ENCODE data around the gene RARS1. TPM values are rescaled to one million over a fixed set of nuclear protein-coding genes. Genes with fewer than 3 reads are reported as not detected.

RARS1 gene
- 90.0 to 120 TPM (median 95.4 TPM) in 5 replicates for total RNA-seq (2022; extraction: Qiagen RNA extraction)

DNA sequence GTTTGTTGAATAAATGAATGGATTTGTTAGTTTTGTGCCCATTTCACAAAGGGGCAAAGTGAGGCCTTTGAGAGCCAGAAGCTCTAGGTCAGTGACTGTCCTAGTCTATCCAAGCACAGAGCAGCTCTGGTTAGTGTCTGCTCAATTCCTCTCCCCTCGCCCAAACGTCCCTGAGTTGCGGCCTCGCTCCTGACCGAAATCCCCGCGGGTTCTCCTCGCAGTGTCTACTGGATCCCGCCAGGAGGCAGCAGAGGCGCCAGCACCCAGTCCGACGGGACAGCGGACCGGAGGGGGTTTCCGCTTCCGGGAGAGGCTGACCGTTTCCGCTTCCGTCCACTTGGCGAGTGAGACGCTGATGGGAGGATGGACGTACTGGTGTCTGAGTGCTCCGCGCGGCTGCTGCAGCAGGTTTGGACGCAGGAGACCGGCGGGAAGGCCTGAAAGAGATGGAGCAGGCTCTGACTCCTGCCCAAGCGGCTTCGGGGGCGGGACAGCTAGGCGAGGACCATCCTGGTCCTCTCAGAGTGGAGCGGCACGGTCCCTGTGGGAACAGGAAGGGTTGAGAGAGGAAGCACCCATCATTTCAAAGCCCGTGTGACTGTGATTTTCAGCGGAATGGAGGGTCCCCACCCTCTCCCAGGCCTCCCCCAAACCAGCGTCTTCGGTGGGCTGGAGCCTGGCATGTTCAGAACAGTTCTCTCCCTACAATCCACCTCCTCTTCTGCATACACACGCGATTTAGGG, at the start of gene RARS1:
Gene RARS1, plus strand, starts transcription at position 336 of the 744 bp plus-strand sequence. Its CDS starts 28 bp downstream, at position 364.

DNA sequence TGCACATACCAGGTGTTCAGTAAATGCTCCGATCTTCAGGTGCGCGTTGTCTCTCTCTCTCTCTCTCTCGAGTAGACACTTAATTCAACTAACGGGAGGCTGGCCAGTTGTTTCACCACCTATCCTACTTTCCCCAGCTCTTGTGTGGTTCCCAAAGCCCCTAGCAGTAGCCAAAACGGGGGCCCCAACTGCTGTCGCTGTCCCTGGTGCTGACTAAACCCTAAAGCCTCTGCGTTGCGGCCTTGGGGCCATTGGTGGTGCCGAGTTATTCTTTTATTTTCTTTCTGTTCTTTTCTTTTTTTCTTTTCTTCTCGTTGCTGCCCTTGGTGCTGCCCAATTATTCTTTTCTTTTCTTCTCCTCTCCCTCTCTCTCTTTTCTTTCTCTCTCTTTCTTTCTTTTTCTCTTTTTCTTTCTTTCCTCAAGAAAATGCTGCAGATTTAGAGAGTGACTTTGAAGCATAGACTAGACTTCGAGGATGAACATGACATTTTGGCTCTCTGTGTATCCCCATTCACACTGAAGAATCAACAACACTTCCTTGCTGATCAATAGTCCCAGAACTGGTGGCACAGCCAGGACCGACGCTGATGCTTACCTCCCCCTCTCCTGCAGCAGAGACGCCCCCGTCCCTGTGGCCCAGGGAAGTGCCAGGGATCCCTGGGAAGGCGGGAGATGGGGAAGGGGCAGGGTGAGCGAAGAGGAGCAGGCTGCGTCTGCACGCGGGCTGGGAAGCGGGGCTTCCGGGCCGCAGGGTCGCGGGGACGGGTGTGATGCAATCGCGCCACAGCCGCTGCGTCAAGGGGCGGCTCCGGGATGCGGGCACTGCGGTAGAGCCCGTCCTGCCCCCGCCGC, 42.5 kb downstream of the RARS1 start, which contains the start of gene FBLL1:
Gene FBLL1, plus strand, starts transcription at position 785 of the 853 bp plus-strand sequence. CDS start 200 bp downstream, outside the sequence.

Other genes starting within 250 kb of the RARS1 start
- 77.7 to 89.4 TPM (median 87.3 TPM) in 5 replicates for gene WWC1, start 194.8 kb upstream of the RARS1 start, total RNA-seq (2022; extraction: Qiagen RNA extraction)
- gene FBLL1, start 42.8 kb downstream of the RARS1 start, total RNA-seq (2022; extraction: Qiagen RNA extraction), result 0.08 to 0.25 TPM (median 0.10 TPM) in 3 of 5 replicates, not detected in the others
- gene PANK3, start 92.9 kb downstream of the RARS1 start, total RNA-seq (2022; extraction: Qiagen RNA extraction), result 13.1 to 24.3 TPM (median 22.1 TPM) in 5 replicates